Gastroesophageal sphincter (tissue), 3 donors: ENCODE data around the gene GTPBP1.

Experiments used
- EP300 ChIP-seq: sonication (generic); formaldehyde crosslinking; IDR thresholded peaks from one replicate; pipeline ENCODE4 v1.6.1; 2017; ENCODE audit warnings: antibody characterized with exemption, mild to moderate bottlenecking
- POLR2A ChIP-seq, 2 donors: fragments of 450-650 bp; IDR thresholded peaks; one replicate each; pipeline ENCODE4 v1.6.1; 2017; ENCODE audit warnings: antibody characterized with exemption in 2 of 2, mild to moderate bottlenecking in 2 of 2, moderate library complexity in 1 of 2
- TF ChIP-seq, protein P1 (sequence below), 4 experiments: fragments of 200-600 bp in 2 of 4; fragments of 450-650 bp in 2 of 4; sonication (generic) in 1 of 4; IDR thresholded peaks; one replicate each; pipeline ENCODE4 v1.5.1; 2017 to 2019; ENCODE audit warnings: antibody characterized with exemption in 4 of 4, mild to moderate bottlenecking in 2 of 4, moderate library complexity in 2 of 4

DNA sequence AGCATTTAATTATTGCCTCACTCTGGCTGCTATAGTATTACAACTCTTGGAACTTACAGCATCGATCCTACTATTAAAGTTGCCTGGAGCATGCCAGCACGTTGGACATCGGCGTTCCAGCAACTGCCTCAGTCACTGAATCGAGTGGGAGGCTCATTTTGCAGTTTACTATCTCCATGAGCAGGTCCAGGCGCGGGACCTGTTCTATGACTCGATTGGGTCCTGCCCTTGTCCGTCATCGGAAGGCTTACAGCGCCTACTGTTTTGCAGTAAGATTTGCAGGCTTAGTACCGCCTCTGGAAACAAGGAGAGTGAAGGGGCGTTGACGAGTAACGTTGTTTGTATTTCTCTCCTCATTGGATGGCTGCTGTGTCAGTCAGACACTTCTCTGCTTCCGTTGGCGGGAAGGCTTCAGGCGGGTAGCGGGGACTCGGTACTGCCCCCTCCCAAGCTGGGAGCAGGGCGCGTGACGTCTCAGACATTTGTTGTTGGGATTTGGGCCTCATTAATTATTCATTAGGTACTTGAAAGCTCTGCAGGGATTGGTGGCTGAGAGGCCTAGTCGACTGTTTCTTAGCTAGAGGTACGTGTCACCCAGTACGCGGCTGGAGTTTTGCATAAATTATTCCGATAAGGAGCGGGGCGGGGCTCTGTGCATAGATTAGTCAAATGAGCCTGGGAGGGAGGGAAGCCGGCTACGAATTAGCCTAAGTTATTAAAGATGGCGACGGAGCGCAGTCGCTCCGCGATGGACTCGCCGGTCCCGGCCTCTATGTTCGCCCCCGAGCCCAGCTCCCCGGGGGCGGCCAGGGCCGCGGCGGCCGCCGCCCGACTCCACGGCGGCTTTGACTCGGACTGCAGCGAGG, at the start of gene GTPBP1:
- TF ChIP-seq POLR2A (IDR thresholded peaks at IDR 0.05), result peak; percentile 83 to 90
- TF ChIP-seq, protein P1, sequence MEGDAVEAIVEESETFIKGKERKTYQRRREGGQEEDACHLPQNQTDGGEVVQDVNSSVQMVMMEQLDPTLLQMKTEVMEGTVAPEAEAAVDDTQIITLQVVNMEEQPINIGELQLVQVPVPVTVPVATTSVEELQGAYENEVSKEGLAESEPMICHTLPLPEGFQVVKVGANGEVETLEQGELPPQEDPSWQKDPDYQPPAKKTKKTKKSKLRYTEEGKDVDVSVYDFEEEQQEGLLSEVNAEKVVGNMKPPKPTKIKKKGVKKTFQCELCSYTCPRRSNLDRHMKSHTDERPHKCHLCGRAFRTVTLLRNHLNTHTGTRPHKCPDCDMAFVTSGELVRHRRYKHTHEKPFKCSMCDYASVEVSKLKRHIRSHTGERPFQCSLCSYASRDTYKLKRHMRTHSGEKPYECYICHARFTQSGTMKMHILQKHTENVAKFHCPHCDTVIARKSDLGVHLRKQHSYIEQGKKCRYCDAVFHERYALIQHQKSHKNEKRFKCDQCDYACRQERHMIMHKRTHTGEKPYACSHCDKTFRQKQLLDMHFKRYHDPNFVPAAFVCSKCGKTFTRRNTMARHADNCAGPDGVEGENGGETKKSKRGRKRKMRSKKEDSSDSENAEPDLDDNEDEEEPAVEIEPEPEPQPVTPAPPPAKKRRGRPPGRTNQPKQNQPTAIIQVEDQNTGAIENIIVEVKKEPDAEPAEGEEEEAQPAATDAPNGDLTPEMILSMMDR (IDR thresholded peaks at IDR 0.05), result peak in 1 of 4 experiments; percentile 41
- TF ChIP-seq EP300, result no peak
